HG03095 (cell line): ENCODE results near the gene FBXO22.

Source experiments
- ATAC-seq: cut with Tn5 transposase; IDR thresholded peaks from one replicate; pipeline ENCODE4 v1.9.1; 2021; ENCODE audit warnings: moderate library complexity; ENCODE audit not compliant: unreplicated experiment

FBXO22 gene

DNA sequence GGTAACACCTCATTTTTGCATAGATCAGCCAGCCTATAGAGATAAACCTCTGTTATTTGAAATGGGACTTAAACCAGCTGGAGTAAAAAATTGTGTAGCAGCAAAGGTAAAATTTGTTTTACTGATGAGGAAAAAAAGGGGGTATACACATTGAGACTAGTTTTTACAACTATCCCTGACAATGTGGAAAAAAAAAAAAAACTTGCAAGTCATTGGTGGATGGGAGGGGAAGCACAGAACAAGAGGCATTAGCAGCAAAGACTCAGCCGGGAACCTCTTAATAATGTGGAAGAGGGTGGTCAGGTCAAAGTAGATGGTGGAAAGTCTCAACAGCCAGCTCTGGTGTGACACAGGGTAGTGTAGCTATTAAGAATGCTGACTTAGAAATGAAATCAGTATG, 14.5 kb downstream of the FBXO22 start:
- ATAC-seq = no peak

DNA sequence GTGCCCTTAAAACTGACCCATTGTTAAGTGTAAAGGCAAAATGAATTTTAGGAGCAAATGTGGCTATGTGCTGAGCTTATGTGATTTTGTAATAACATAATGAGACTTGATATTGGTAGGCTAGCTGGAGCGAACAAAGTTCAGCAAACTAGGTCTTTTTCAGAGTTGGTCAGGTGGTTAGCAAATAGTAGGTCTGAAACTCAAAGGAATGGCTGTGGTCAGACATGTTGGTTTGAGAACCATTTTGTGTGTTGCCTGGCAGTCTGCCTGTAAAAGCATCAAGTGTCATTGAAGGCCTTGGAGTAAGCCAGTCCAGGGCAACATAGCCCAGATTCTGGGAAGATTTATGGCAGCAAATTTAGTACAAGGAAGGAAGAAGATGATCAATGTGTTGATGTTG, 16.4 kb downstream of the FBXO22 start:
- ATAC-seq = no peak

GRCh38 chr15:75921732-75922703, 18.3 kb downstream of the FBXO22 start:
- ATAC-seq = no peak

- no peak for ATAC-seq
Measured at GRCh38 chr15:75923756-75924155, 20.1 kb downstream of the FBXO22 start.

GRCh38 chr15:75924576-75924975, 20.9 kb downstream of the FBXO22 start:
- ATAC-seq = no peak

DNA sequence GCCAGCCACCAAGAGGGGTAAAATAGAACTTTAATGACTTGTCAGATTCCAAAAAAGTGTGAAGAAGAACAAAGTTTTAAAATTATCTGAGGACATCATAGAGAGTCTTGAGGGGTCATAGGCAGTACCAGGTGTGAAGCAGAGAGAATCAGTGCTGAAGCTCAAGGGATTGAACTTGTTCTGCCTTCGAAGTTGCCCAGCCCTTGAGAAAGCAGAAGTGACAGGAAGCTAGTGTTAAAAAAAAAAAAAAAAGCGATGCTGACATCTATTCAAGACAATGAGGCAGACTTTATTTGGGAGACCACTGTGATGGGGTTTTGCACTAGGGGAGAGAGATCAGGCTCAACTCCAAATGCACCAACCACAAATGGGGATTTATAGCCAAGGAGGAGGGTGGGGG, 21.8 kb downstream of the FBXO22 start:
- ATAC-seq = no peak

DNA sequence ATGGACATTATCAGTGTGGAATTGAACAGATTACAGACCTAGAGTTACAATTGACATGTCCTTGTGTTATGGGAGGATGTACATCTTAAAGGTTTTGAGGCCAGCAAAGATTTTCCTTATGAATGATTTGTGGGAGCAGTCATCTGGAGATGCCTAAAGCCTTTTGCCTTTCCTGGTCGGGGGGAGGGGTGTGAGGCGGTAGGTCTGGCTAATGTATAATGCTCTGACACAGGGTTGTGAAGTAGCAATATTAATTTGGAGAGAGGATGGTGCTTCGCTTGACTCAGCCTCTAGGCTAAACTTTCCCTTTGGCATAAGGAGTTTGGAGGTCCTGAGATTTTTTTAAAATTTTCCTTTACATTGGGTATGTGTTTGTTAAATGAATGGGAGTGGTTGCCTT, 23.3 kb downstream of the FBXO22 start:
- ATAC-seq = no peak

DNA sequence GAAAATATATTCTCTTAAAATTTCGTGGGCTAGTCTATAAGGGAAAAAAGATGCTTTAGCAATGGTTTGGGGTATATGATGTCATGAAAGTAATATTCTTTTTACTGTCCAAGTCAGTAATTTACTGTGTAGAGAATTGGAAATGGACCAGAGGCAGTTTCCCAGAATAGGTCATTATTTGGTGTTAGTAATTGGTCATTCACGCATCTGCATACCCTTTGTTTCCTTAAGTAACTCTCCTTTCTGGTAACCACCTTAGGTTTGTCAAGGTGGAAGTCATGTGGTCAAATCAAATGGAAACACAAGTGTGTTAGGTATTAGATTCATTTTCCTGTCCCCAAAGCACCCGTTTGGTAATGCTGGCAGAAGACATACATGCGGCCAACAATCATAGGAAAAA, 23.9 kb downstream of the FBXO22 start:
- no peak for ATAC-seq

DNA sequence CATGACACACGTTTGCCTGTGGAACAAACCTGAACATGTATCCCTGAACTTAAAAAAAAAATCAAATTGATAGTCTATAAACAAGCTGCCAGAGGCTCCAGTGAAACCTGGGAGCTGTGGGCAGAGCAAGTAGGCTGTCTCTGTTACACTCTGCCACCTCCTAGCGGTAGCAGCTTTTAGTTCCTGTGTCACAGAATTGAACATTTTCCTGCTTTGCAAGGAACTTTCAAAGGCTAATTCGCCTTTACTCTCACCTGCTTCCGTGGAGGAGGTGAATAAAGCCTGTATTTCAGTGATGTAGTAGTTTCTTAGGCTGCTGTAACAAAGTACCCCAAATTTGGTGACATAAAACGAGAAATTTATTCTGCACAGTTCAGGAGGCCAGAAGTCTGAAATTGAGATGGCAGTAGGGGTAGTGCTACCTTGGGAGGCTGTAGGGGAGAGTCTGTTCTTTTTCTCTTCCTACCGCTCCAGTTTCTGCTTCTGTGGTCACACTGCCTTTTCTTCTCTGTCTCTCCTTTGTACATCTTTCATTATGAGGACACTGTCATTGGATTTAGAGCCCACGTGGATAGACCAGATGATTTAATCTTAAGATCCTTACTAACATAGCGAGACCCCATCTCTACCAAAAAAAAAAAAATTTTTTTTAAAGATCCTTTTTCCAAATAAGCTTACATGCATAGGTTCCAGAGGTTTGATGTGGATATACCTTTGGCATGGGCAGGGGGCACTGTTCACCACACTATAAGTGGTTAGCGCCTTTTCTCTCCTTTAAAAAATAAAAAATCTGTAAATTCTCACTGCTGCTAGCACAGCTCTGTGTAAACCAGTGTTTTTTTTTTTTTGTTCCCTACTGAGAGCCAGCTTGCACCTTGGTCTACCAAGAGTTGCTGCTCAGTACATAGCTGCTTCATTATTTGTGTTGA, 25.3 kb downstream of the FBXO22 start:
- ATAC-seq = no peak

- ATAC-seq = no peak
Measured at GRCh38 chr15:75929799-75930565, 26.3 kb downstream of the FBXO22 start.

DNA sequence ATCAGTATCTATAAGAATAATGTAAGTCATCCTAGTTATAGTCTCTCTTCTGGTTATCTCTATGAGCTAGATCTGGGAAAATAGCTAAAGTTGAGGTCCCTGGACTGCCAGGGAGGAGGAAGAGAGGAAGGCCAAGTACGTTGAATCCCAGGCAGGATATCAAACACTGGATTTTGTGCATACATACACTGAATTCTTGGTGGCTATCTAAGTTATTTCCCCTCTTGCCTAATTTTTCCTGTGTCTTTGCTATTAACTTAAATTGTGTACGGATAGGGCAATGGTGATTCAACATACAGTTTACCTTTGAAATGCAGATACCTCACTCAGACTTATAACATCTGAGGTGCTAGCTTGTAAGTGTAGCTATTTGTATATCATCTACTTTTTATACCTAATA, 27.2 kb downstream of the FBXO22 start:
- ATAC-seq = no peak

GRCh38 chr15:75942464-75942863, 38.8 kb downstream of the FBXO22 start:
- no peak for ATAC-seq

GRCh38 chr15:75943246-75943645, 39.6 kb downstream of the FBXO22 start:
- no peak for ATAC-seq

DNA sequence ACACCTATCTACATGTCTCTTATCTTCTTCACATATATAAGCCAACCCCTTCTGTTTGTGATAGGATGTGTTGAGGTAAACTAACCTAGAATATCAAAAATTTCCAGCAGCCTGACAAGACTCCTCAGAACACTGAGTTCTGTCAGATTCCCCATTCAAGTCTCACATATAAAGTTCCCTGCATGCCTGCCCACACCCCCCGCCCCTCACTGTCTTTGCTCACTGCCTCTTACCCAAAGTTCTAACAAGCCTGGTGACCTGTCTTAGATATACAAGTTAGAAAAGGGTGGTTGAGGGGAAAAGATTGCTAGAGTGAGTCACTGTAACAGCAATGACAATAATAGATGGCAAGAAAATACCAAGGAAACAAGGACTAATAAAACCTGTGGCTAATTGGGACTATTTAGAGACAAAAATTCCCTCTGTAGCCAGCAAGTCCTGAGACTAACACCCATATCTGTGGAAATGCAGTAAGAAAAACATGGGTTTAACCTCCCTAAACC, 40.1 kb downstream of the FBXO22 start:
- no peak for ATAC-seq

DNA sequence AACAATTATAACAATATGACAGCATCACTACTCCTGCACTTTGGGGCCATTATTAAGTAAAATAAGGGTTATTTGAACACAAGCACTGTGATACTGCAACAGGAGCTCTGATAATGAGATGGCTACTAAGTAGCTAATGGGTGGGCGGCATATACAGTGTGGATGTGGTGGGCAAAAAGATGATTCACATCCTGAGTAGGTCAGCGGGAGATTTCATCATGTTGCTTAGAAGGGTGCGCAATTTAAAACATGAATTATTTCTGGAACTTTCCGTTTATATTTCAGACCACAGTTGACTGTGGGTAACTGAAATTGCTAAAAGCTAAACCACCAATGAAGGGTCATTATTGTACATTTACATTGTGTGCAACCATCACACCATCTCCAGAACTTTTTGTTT, 42.3 kb downstream of the FBXO22 start:
- ATAC-seq = no peak

DNA sequence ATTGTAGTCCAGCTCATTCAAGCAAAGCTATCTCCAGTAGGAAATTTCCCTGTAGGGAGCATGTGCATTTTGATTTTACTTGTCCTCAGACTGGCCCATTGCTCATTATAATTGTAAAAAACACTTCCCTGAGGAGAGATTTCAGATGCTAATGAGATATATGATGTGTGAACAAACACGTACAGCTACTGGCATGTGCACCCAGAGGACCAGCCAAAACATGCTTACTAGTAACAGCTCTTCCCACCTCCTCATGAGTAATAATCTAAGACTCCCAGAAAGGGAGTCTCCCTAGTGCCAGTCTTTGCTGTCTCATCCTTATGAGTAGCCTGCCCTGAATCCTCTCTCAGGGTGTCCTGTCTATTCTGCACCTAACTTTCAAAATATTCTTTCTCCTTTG, 43.4 kb downstream of the FBXO22 start:
- ATAC-seq = no peak

GRCh38 chr15:75948761-75949296, 45.2 kb downstream of the FBXO22 start:
- ATAC-seq = no peak

GRCh38 chr15:75952525-75952924, 48.8 kb downstream of the FBXO22 start:
- ATAC-seq = no peak

DNA sequence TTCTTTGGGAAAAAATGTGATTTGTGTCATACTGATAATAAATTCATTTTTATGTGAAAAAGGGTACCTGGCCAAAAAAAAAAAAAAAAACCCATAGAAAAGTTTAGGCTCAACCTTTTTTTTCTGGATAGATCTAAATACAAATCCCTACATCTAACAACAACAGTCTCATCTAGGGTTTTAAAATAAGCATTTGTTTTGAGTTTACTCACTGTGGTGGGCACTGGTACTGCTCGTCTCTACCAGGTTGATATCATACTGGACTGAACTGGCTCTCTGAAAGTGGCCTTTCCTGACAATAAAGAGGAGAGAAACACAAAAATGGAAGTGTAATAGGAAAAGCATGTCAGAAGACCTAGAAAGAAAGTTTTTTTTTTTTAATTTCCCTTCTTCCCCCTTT, 52.0 kb downstream of the FBXO22 start:
- ATAC-seq = no peak

DNA sequence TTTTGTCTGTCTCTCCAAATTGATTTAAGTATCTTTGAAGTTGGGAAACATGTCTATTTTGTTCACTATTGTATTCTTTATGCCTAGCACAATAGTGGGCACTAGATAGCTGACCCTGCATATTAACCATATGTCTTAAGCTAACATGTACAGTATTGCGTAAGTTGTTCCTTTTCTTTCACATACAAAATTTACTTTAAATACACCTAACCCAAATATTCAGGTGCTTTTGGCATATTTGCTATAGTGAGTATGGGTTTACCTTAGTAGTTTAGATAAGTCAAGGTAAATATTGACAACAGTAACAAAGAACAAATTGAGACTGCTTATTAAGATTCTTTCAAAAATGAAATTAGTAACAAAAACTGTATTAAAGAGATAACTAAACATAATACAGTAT, 57.7 kb downstream of the FBXO22 start:
- ATAC-seq = no peak

- no peak for ATAC-seq
Measured at GRCh38 chr15:75966073-75966472, 62.4 kb downstream of the FBXO22 start.
